ENCODE results near the gene EXOSC10. TPM values are rescaled to one million over a fixed set of nuclear protein-coding genes. Genes with fewer than 3 reads are reported as not detected.
"Not testable (repeated sequence)": the region's sequence is repeated elsewhere in the genome, so short reads cannot be mapped to it uniquely, and the experiment has no call there.

Gene EXOSC10
- total RNA-seq, 3 donors from 2014 or later, result 57.9 to 97.6 (median 77.7) TPM

- H3K27me3 ChIP-seq, result no peaks in the 10 kb centered on the region
- intact Hi-C loops (cut with DNase I; ENCODE audit: low total_unique reads), result no loop called here
- no peak overlapping the region for H3K4me3 ChIP-seq
- TF ChIP-seq POLR2AphosphoS5 (IDR thresholded peaks at IDR 0.05) (no peak), CTCF (IDR thresholded peaks at IDR 0.05) (no peak)
- DNase-seq (ENCODE audit: low spot score in 2 of 2), result no peak
- no peaks in the 10 kb centered on the region for H3K4me1 ChIP-seq
- H3K9me3 ChIP-seq, result no peaks in the 10 kb centered on the region
- H3K36me3 ChIP-seq, result peaks cover 5% of the 10 kb centered on the region
- no peak overlapping the region for H3K27ac ChIP-seq
Observed at GRCh38 chr1:11019971-11020370, 79.7 kb downstream of the EXOSC10 start.

GRCh38 chr1:11019358-11019757 is 80.3 kb downstream of the EXOSC10 start:
- DNase-seq (ENCODE audit: low spot score in 2 of 2); H3K27ac ChIP-seq; H3K4me3 ChIP-seq; H3K27me3 ChIP-seq; H3K36me3 ChIP-seq; H3K9me3 ChIP-seq; H3K4me1 ChIP-seq; intact Hi-C loops (cut with DNase I; ENCODE audit: low total_unique reads): not testable (repeated sequence)

Other genes with a start within 250 kb of the EXOSC10 start
- 100 to 1,000 TPM; 113 to 165 (median 142) TPM for gene TARDBP, start 87.2 kb downstream of the EXOSC10 start, total RNA-seq
- gene MASP2, start 52.6 kb downstream of the EXOSC10 start, total RNA-seq, result not detected
- gene SRM, start 39.9 kb downstream of the EXOSC10 start, total RNA-seq, result 10 to 100 TPM; 33.5 to 71.4 (median 39.7) TPM
- 10 to 100 TPM in 2 of 3 donors, 1 to 10 TPM in 1; 6.6 to 30.3 (median 20.0) TPM for gene ANGPTL7, start 89.5 kb upstream of the EXOSC10 start, total RNA-seq
- gene MTOR, start 162.7 kb upstream of the EXOSC10 start, total RNA-seq, result 10 to 100 TPM; 36.8 to 48.4 (median 46.5) TPM
- gene UBIAD1, start 173.3 kb upstream of the EXOSC10 start, total RNA-seq, result 10 to 100 TPM; 13.4 to 20.6 (median 16.4) TPM